Measurements from ENCODE around the gene TMEM114. TPM values are rescaled to one million over a fixed set of nuclear protein-coding genes. Genes with fewer than 3 reads are reported as not detected.
"Not testable (repeated sequence)": the region's sequence is repeated elsewhere in the genome, so short reads cannot be mapped to it uniquely, and the experiment has no call there.

TMEM114 gene
- polyA plus RNA-seq, 12 donors: not detected

- DNase-seq: no peak
Observed at GRCh38 chr16:8576141-8577004, 13.9 kb downstream of the TMEM114 start.

DNA sequence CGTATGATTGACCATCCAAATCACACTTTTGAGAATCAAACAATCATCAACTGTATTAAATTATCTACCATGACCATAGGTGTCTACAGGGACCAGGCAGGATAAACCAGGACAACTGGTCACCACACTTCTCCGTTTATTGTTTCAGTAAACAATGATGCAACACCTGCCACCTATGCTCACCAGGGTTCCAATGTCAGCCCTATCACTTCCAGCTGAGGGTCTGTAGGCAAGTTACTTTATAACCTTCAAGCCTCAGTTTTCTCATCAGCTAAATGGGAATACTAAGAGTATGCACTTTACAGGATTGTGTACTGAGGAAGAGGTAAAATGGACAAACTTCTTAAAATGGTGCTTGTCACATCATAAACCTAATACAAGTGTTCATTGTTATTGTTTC lies 14.9 kb downstream of the TMEM114 start:
- DNase-seq: no peak

GRCh38 chr16:8572919-8573724 lies 17.2 kb downstream of the TMEM114 start:
- DNase-seq: peak; percentile 25

GRCh38 chr16:8572063-8572918 lies 18.0 kb downstream of the TMEM114 start:
- DNase-seq: no peak

- DNase-seq: no peak
Observed at GRCh38 chr16:8571061-8571596, 19.2 kb downstream of the TMEM114 start.

DNA sequence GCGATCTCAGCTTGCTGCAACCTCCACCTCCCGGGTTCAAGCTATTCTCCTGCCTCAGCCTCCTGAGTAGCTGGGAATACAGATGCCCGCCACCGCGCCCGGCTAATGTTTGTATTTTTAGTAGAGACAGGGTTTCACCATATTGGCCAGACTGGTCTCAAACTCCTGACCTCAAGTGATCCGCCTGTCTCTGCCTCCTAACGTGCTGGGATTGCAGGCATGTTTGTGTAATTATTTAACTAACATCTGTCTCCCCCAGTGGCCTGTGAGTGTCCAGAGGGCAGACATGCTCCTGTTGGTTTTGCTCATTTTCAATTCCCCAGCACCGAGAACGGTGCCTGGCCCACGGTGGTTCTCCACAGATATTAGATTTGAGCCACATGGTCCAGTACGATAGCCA lies 19.9 kb downstream of the TMEM114 start:
- DNase-seq: not testable (repeated sequence)

DNA sequence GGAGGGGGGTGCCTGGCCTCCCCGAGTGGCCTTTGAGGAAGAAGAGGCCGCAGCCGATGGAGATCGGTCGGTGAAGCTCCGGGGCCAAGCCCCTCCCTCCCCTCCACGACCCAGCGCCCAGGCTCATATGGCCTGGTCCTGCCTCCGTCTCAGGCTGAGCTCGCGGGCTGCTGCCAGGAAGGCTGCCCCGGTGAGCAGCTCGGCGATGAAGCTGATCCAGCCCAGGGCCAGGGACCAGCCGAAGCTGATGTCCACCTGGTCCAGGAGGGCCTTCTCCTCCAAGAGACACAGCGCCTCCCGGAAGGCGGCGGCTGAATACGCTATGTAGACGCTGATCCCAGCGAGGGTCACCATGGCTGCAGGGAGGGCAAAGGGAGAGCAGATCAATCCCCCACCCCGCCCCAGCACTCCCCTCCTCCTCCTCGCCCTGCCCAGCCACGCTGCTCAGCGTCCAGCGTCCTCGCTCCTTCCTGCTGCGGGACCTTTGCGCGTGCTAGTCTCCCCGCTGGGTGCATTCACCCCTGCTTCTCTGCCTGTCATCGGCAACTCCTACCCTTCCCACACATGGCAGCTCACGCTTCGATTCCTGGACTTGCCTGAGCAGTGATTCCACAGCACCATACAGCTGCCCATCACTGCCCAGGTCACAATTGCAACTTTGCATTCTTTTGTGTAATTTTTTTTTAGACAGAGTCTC lies 20.5 kb downstream of the TMEM114 start:
- no peak for DNase-seq

GRCh38 chr16:8568231-8568617 lies 22.1 kb downstream of the TMEM114 start:
- DNase-seq: no peak

- peak; percentile 81 for DNase-seq
Observed at GRCh38 chr16:8567355-8568230, 22.7 kb downstream of the TMEM114 start.

- DNase-seq: no peak
Observed at GRCh38 chr16:8565498-8565897, 24.8 kb downstream of the TMEM114 start.

DNA sequence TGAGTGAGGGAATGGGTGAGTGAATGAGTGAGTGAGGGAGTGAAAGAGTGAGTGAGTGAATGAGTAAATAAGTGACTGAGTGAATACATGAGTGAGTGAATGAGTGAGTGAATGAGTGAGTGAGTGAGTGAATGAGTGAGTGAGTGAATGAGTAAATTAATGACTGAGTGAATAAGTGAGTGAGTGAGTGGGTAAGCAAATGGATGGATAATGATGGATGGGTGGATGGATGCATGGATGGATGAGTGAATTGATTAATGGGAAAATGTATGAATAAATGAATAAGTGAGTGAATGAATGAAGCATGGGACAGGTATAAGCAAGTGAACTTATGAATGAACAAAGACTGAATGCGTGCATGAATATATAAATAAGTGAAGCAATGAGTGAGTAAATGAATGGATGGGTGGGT lies 25.4 kb downstream of the TMEM114 start:
- no peak for DNase-seq

- DNase-seq: not testable (repeated sequence)
Observed at GRCh38 chr16:8563944-8564540, 26.3 kb downstream of the TMEM114 start.

- no peak for DNase-seq
Observed at GRCh38 chr16:8561496-8561895, 28.8 kb downstream of the TMEM114 start.

- DNase-seq: no peak
Observed at GRCh38 chr16:8555400-8555799, 34.9 kb downstream of the TMEM114 start.

- no peak for DNase-seq
Observed at GRCh38 chr16:8554881-8555280, 35.4 kb downstream of the TMEM114 start.

- DNase-seq: no peak
Observed at GRCh38 chr16:8554022-8554421, 36.3 kb downstream of the TMEM114 start.

- DNase-seq: no peak
Observed at GRCh38 chr16:8552487-8553221, 37.7 kb downstream of the TMEM114 start.

GRCh38 chr16:8551388-8552332 lies 38.7 kb downstream of the TMEM114 start:
- DNase-seq: no peak

Data from muscle of arm (tissue), 12 donors.